Measurements from ENCODE around the gene KLK15.

The KLK15 gene

GRCh38 chr19:50794074-50794875, 39.1 kb downstream of the KLK15 start:
- no peak overlapping the region for H3K4me3 ChIP-seq (ENCODE audit: control insufficient read depth, low read depth, low read length)
- TF ChIP-seq CTCF (conservative IDR thresholded peaks at IDR 0.05; ENCODE audit: control insufficient read depth, insufficient read depth, low read depth, low read length): no peak
- DNase-seq (ENCODE audit: low read depth): peak; percentile 27

GRCh38 chr19:50793558-50794065, 39.8 kb downstream of the KLK15 start:
- TF ChIP-seq CTCF (conservative IDR thresholded peaks at IDR 0.05; ENCODE audit: control insufficient read depth, insufficient read depth, low read depth, low read length): no peak
- no peak overlapping the region for H3K4me3 ChIP-seq (ENCODE audit: control insufficient read depth, low read depth, low read length)
- DNase-seq (ENCODE audit: low read depth): no peak

- no peak for DNase-seq (ENCODE audit: low read depth)
- TF ChIP-seq CTCF (conservative IDR thresholded peaks at IDR 0.05; ENCODE audit: control insufficient read depth, insufficient read depth, low read depth, low read length): no peak
- no peak overlapping the region for H3K4me3 ChIP-seq (ENCODE audit: control insufficient read depth, low read depth, low read length)
Observed at GRCh38 chr19:50792272-50793250, 40.8 kb downstream of the KLK15 start.

- DNase-seq (ENCODE audit: low read depth): no peak
- no peak for TF ChIP-seq CTCF (conservative IDR thresholded peaks at IDR 0.05; ENCODE audit: control insufficient read depth, insufficient read depth, low read depth, low read length)
- H3K4me3 ChIP-seq (ENCODE audit: control insufficient read depth, low read depth, low read length): no peak overlapping the region
Observed at GRCh38 chr19:50791594-50792271, 41.6 kb downstream of the KLK15 start.

GRCh38 chr19:50790922-50791467, 42.4 kb downstream of the KLK15 start:
- no peak for DNase-seq (ENCODE audit: low read depth)
- TF ChIP-seq CTCF (conservative IDR thresholded peaks at IDR 0.05; ENCODE audit: control insufficient read depth, insufficient read depth, low read depth, low read length): no peak
- no peak overlapping the region for H3K4me3 ChIP-seq (ENCODE audit: control insufficient read depth, low read depth, low read length)

- DNase-seq (ENCODE audit: low read depth): no peak
- TF ChIP-seq CTCF (conservative IDR thresholded peaks at IDR 0.05; ENCODE audit: control insufficient read depth, insufficient read depth, low read depth, low read length): no peak
- no peak within 1 kb of the TSS for H3K4me3 ChIP-seq (ENCODE audit: control insufficient read depth, low read depth, low read length)
Observed at GRCh38 chr19:50790396-50790795, 43.0 kb downstream of the KLK15 start, which contains the start of gene ACP4. Gene ACP4 (plus strand): TSS chr19:50790415. CDS start chr19:50790415, 0 bp downstream.
